ENCODE data around the gene KLK4. TPM values are rescaled to one million over a fixed set of nuclear protein-coding genes. Genes with fewer than 3 reads are reported as not detected.
A peak's percentile ranks its signal among the peaks of the same experiment; 100 is the strongest.

Gene KLK4
- total and polyA plus RNA-seq, 9 of the 15 experiments (the other 6 are each of a cell fraction or from before 2014, with no cell fraction given) = not detected

GRCh38 chr19:50926144-50926543, 14.9 kb upstream of the KLK4 start:
- WGBS (ENCODE audit: insufficient coverage, low coverage, missing lambda C conversion rate) = 32% methylated on average over 11 of the region's 11 CpGs
- CTCF ChIA-PET (ENCODE audit: low intra/inter-chr PET ratio) = no interaction called here
- intact Hi-C loops (cut with micrococcal nuclease) = no loop called here

More at GRCh38 chr19:50926144-50926543, 14.9 kb upstream of the KLK4 start:
- Histone ChIP-seq H3K4me3 (no peak overlapping the region), H3K27ac (ENCODE audit: extremely low read depth, low read depth, low read length) (no peak overlapping the region), H3K9me3 (replicated peaks; ENCODE audit: control insufficient read depth, insufficient read depth, low read depth, low read length) (no peaks in the 10 kb centered on the region), H4K20me1 (replicated peaks; ENCODE audit: control insufficient read depth, insufficient read depth, low read length) (peaks cover 12% of the 10 kb centered on the region; the same call in 1 of the 2 replicates), H3K27me3 (ENCODE audit: control insufficient read depth in 2 of 2, insufficient read depth in 2 of 2, low read length in 2 of 2) (peaks cover 5 to 20% of the 10 kb centered on the region in 2 experiments; a peak in 3 of 5 replicates), H2AFZ (ENCODE audit: low read depth, low read length) (no peak overlapping the region), H3K36me3 (ENCODE audit: control insufficient read depth, insufficient read depth, low read length) (no peaks in the 10 kb centered on the region), H3K9ac (ENCODE audit: insufficient read depth in 1 of 2, low read depth in 2 of 2, low read length in 2 of 2) (no peak overlapping the region), H3K4me1 (replicated peaks in 1 of 2; ENCODE audit: control insufficient read depth in 2 of 2, insufficient read depth in 2 of 2, low read length in 2 of 2) (no peaks in the 10 kb centered on the region), H3K4me2 (ENCODE audit: insufficient read depth, low read length) (no peak overlapping the region), H3K9me1 (ENCODE audit: control insufficient read depth, insufficient read depth, low read length) (no peaks in the 10 kb centered on the region), H3K79me2 (ENCODE audit: control insufficient read depth, insufficient read depth, low read length) (no peaks in the 10 kb centered on the region)
- POLR2A ChIA-PET = interaction anchor here (1.0 kb wide), 1 partner anchor 250 kb away, joined by 3 read pairs; no protein-coding TSS in a partner anchor
- in situ Hi-C loops (cut with MboI) = loop anchor here (5.0 kb wide), 1 partner anchor 166 kb away; no protein-coding TSS in a partner anchor
- ATAC-seq (no peak), FAIRE-seq (no peak), DNase-seq (ENCODE audit: extremely low read depth in 1 of 4, low spot score in 3 of 4) (no peak)
- TF ChIP-seq RAD51 (IDR thresholded peaks at IDR 0.05; ENCODE audit: borderline replicate concordance, low read depth) (no peak), MBD1 (CRISPR knock-in tag; IDR thresholded peaks at IDR 0.05) (no peak), REST (IDR thresholded peaks at IDR 0.05; ENCODE audit: borderline replicate concordance) (peak; percentile 30; the same call in 1 of the 2 replicates), REST (CRISPR knock-in tag; IDR thresholded peaks at IDR 0.05; ENCODE audit: low read depth) (no peak), SLC30A9 (CRISPR knock-in tag; IDR thresholded peaks at IDR 0.05) (no peak), NRF1 (conservative IDR thresholded peaks at IDR 0.05 in 1 of 2, IDR thresholded peaks at IDR 0.05 in 1 of 2) (0 out of 4 replicates have a peak, but pooled peaks of 1 of the 2 experiments have one; percentile 16)
- no TSS peak for BruUV-seq (replicated peaks)

Measured in K562 (cell line).